Loucy (cell line): ENCODE measurements around the gene BPIFB2.

Source experiments
- H2AFZ ChIP-seq: fragments of 200-600 bp; sonication (generic); 2 replicates; pipeline ENCODE4 v1.6.0; 2016; ENCODE audit warnings: antibody characterized with exemption, mild to moderate bottlenecking, low read length, moderate library complexity
- H3F3A ChIP-seq: fragments of 200-600 bp; 2 replicates; pipeline ENCODE4 v1.6.0; 2016; ENCODE audit warnings: antibody characterized with exemption, low read depth, mild to moderate bottlenecking
- H3K27me3 ChIP-seq: fragments of 200-600 bp; sonication (generic); 2 replicates; pipeline ENCODE4 v1.6.1; 2014; ENCODE audit warnings: low read length, mild to moderate bottlenecking; ENCODE audit not compliant: insufficient read depth, poor library complexity, severe bottlenecking
- H3K36me3 ChIP-seq: fragments of 200-600 bp; sonication (generic); 2 replicates; pipeline ENCODE4 v1.6.1; 2016; ENCODE audit warnings: low read length; ENCODE audit not compliant: insufficient read depth
- H3K4me1 ChIP-seq: fragments of 200-600 bp; sonication (generic); 2 replicates; pipeline ENCODE4 v1.5.1; 2014; ENCODE audit warnings: low read length, mild to moderate bottlenecking; ENCODE audit not compliant: insufficient read depth, poor library complexity, severe bottlenecking
- H3K4me2 ChIP-seq: fragments of 200-600 bp; sonication (generic); 2 replicates; pipeline ENCODE4 v1.6.0; 2014; ENCODE audit warnings: antibody characterized with exemption, low read length, low read depth, mild to moderate bottlenecking; ENCODE audit not compliant: poor library complexity, severe bottlenecking
- H3K4me3 ChIP-seq: fragments of 200-600 bp; sonication (generic); 2 replicates; pipeline ENCODE4 v1.5.1; 2014; ENCODE audit warnings: low read length, mild to moderate bottlenecking, mixed read lengths; ENCODE audit not compliant: poor library complexity, severe bottlenecking
- H3K79me2 ChIP-seq: fragments of 200-600 bp; sonication (generic); 2 replicates; pipeline ENCODE4 v1.6.1; 2014; ENCODE audit warnings: low read length; ENCODE audit not compliant: insufficient read depth
- H3K9ac ChIP-seq: fragments of 200-600 bp; sonication (generic); 2 replicates; pipeline ENCODE4 v1.6.0; 2014; ENCODE audit warnings: mild to moderate bottlenecking, low read depth, low read length, moderate library complexity; ENCODE audit not compliant: poor library complexity, severe bottlenecking
- H3K9me2 ChIP-seq: fragments of 200-600 bp; sonication (generic); replicated peaks from 2 replicates; pipeline ENCODE4 v1.6.1; 2016; ENCODE audit warnings: low read depth, low read length, mixed read lengths
- H3K9me3 ChIP-seq: fragments of 200-600 bp; sonication (generic); 2 replicates; pipeline ENCODE4 v1.6.1; 2014; ENCODE audit warnings: mild to moderate bottlenecking, antibody characterized with exemption, low read length, low read depth; ENCODE audit not compliant: insufficient read depth
- H4K20me1 ChIP-seq: fragments of 200-600 bp; sonication (generic); 2 replicates; pipeline ENCODE4 v1.6.0; 2014; ENCODE audit warnings: antibody characterized with exemption, low read length, mild to moderate bottlenecking; ENCODE audit not compliant: insufficient read depth, poor library complexity, severe bottlenecking
- EZH2phosphoT487 ChIP-seq: fragments of 200-600 bp; IDR thresholded peaks from 2 replicates; pipeline ENCODE4 v1.6.1; 2018; ENCODE audit warnings: antibody characterized with exemption, mild to moderate bottlenecking, moderate library complexity, borderline replicate concordance
- TF ChIP-seq, protein P1 (sequence below): fragments of 200-600 bp; sonication (generic); conservative IDR thresholded peaks from 2 replicates; pipeline ENCODE4 v1.5.1; 2014; ENCODE audit warnings: mild to moderate bottlenecking, antibody characterized with exemption, low read length

Gene BPIFB2

DNA sequence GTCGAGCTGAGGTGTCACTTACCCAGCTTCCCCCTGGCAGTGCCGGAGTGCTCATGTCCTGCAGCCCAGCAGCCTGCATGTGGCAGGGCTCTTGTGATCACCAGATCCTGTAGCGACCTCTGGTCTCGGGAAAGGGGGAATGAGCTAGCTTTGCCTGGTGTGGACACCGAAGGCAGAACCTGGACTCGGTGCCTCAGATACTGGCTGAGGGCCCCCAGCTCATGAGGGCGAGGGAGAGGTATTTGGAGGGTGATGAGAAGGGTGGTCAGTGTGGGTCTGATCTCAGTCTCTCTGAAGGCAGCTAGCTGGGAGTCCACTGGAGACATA is 29.5 kb upstream of the BPIFB2 start:
- H3K4me1 ChIP-seq = peaks cover 16% of the 10 kb centered on the region
- no peak overlapping the region for H3K4me2 ChIP-seq
- H3K9me3 ChIP-seq = peaks cover 4% of the 10 kb centered on the region; the same call in 1 of the 2 replicates
- no peaks in the 10 kb centered on the region for H3K36me3 ChIP-seq
- no peak overlapping the region for H3K4me3 ChIP-seq
- H3K9me2 ChIP-seq = no peaks in the 10 kb centered on the region
- no peaks in the 10 kb centered on the region for H4K20me1 ChIP-seq
- TF ChIP-seq EZH2phosphoT487 = no peak
- TF ChIP-seq, protein P1, sequence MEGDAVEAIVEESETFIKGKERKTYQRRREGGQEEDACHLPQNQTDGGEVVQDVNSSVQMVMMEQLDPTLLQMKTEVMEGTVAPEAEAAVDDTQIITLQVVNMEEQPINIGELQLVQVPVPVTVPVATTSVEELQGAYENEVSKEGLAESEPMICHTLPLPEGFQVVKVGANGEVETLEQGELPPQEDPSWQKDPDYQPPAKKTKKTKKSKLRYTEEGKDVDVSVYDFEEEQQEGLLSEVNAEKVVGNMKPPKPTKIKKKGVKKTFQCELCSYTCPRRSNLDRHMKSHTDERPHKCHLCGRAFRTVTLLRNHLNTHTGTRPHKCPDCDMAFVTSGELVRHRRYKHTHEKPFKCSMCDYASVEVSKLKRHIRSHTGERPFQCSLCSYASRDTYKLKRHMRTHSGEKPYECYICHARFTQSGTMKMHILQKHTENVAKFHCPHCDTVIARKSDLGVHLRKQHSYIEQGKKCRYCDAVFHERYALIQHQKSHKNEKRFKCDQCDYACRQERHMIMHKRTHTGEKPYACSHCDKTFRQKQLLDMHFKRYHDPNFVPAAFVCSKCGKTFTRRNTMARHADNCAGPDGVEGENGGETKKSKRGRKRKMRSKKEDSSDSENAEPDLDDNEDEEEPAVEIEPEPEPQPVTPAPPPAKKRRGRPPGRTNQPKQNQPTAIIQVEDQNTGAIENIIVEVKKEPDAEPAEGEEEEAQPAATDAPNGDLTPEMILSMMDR = no peak
- H3K9ac ChIP-seq = no peak overlapping the region
- H3K27me3 ChIP-seq = no peaks in the 10 kb centered on the region
- H2AFZ ChIP-seq = no peak overlapping the region
- H3F3A ChIP-seq = no peaks in the 10 kb centered on the region
- no peaks in the 10 kb centered on the region for H3K79me2 ChIP-seq

GRCh38 chr20:32979201-32979998 is 28.1 kb upstream of the BPIFB2 start:
- Histone ChIP-seq H3K27me3 (no peaks in the 10 kb centered on the region), H4K20me1 (no peaks in the 10 kb centered on the region), H3K36me3 (no peaks in the 10 kb centered on the region), H3K4me1 (peaks cover 1% of the 10 kb centered on the region), H3K4me2 (no peak overlapping the region), H3K9me2 (no peaks in the 10 kb centered on the region), H3K4me3 (no peak overlapping the region), H3K9ac (no peak overlapping the region), H2AFZ (no peak overlapping the region), H3K9me3 (peaks cover 4% of the 10 kb centered on the region; the same call in 1 of the 2 replicates), H3F3A (no peaks in the 10 kb centered on the region), H3K79me2 (no peaks in the 10 kb centered on the region)
- no peak for TF ChIP-seq EZH2phosphoT487
- TF ChIP-seq, protein P1 = no peak

DNA sequence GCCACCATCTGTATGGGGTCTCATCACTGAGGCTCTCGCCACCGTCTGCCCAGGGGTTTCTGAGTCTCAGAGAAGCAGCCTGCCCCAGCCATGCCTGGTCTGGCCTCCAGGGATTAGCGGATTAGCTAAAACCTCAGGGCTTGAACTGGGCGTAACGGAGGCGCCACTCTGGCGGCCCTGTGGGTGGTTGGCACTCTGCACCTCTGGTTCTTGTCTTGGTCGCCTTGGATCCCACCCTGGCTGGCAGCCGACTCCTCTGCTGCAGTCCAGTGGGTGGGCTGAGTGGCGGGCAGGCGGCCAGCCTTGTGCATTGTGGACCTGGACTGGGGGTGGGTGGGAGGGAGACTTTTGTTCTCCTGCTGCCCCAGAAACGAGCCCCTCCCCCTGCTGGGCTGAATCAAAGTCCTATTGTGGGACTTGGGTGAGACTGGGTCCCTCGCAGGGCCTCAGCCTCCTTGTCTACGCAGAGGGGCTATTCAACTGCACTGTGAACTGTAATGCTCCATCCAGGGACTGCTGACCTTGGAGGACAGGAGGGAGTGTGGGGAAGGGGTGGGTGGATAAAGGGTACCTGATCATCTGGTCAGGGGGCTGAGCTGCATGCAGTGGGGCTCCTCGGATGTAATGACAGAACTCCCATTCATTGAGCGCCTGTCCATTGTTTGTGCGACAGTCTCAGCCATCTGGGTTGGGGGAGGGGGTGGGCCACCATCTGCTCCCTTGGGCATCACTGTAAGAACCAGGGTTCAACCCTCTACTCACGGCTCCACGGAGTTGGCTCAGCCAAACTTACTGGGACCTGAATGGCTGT is 27.2 kb upstream of the BPIFB2 start:
- H2AFZ ChIP-seq = no peak overlapping the region
- H3F3A ChIP-seq = no peaks in the 10 kb centered on the region
- no peak overlapping the region for H3K4me2 ChIP-seq
- no peaks in the 10 kb centered on the region for H3K4me1 ChIP-seq
- H3K9me3 ChIP-seq = peaks cover 4% of the 10 kb centered on the region; the same call in 1 of the 2 replicates
- H3K9me2 ChIP-seq = no peaks in the 10 kb centered on the region
- no peak overlapping the region for H3K9ac ChIP-seq
- H3K79me2 ChIP-seq = no peaks in the 10 kb centered on the region
- no peaks in the 10 kb centered on the region for H3K27me3 ChIP-seq
- H3K4me3 ChIP-seq = no peak overlapping the region
- no peaks in the 10 kb centered on the region for H4K20me1 ChIP-seq
- H3K36me3 ChIP-seq = no peaks in the 10 kb centered on the region
- TF ChIP-seq EZH2phosphoT487 = no peak
- TF ChIP-seq, protein P1 = no peak
